BE2C (cell line): ENCODE measurements around the gene SUPT3H.

ENCODE experiments used
- DNase-seq: peaks from one replicate; pipeline ENCODE4 v3.0.0-alpha.2; 2020
- H3K27me3 ChIP-seq: fragments of 250-450 bp; sonication (Bioruptor Pico); 2 replicates; pipeline ENCODE4 v1.5.1; 2020; ENCODE audit warnings: mild to moderate bottlenecking
- H3K36me3 ChIP-seq: fragments of 250-450 bp; sonication (Bioruptor Pico); 2 replicates; pipeline ENCODE4 v1.5.1; 2020; ENCODE audit warnings: mild to moderate bottlenecking
- H3K4me1 ChIP-seq: fragments of 250-450 bp; sonication (Bioruptor Pico); 2 replicates; pipeline ENCODE4 v1.5.1; 2020
- H3K4me3 ChIP-seq: 2 replicates; pipeline ENCODE4 v1.5.1; 2011; ENCODE audit warnings: low read depth, low read length
- H3K9me3 ChIP-seq: fragments of 250-450 bp; sonication (Bioruptor Pico); 2 replicates; pipeline ENCODE4 v1.5.1; 2020
- CTCF ChIP-seq: IDR thresholded peaks from 2 replicates; pipeline ENCODE4 v1.5.1; 2012; ENCODE audit warnings: mild to moderate bottlenecking, low read depth, low read length

Gene SUPT3H

GRCh38 chr6:44989391-44989790, 388.3 kb downstream of the SUPT3H start:
- no peak overlapping the region for H3K4me3 ChIP-seq
- no peaks in the 10 kb centered on the region for H3K9me3 ChIP-seq
- TF ChIP-seq CTCF: no peak

GRCh38 chr6:44985006-44985405, 392.7 kb downstream of the SUPT3H start:
- no peak for DNase-seq
- H3K4me1 ChIP-seq: no peaks in the 10 kb centered on the region
- no peak overlapping the region for H3K4me3 ChIP-seq
- no peak for TF ChIP-seq CTCF
- H3K27me3 ChIP-seq: no peaks in the 10 kb centered on the region
- H3K9me3 ChIP-seq: no peaks in the 10 kb centered on the region
- H3K36me3 ChIP-seq: no peaks in the 10 kb centered on the region

More at GRCh38 chr6:44989391-44989790, 388.3 kb downstream of the SUPT3H start:
- H3K36me3 ChIP-seq: no peaks in the 10 kb centered on the region
- no peaks in the 10 kb centered on the region for H3K27me3 ChIP-seq
- no peak for DNase-seq
- no peaks in the 10 kb centered on the region for H3K4me1 ChIP-seq

GRCh38 chr6:44983467-44984365, 394.0 kb downstream of the SUPT3H start:
- H3K27me3 ChIP-seq: no peaks in the 10 kb centered on the region
- H3K9me3 ChIP-seq: no peaks in the 10 kb centered on the region
- H3K36me3 ChIP-seq: no peaks in the 10 kb centered on the region
- H3K4me1 ChIP-seq: no peaks in the 10 kb centered on the region
- no peak for TF ChIP-seq CTCF
- no peak for DNase-seq
- H3K4me3 ChIP-seq: no peak overlapping the region

- Histone ChIP-seq H3K27me3 (no peaks in the 10 kb centered on the region), H3K9me3 (no peaks in the 10 kb centered on the region), H3K4me1 (no peaks in the 10 kb centered on the region), H3K4me3 (no peak overlapping the region), H3K36me3 (no peaks in the 10 kb centered on the region)
- TF ChIP-seq CTCF: no peak
- DNase-seq: no peak
These were observed 396.9 kb downstream of the SUPT3H start for GRCh38 chr6:44980841-44981240.

GRCh38 chr6:44976677-44977641, 400.8 kb downstream of the SUPT3H start:
- no peak for DNase-seq
- no peaks in the 10 kb centered on the region for H3K9me3 ChIP-seq

More at GRCh38 chr6:44976677-44977641, 400.8 kb downstream of the SUPT3H start:
- no peaks in the 10 kb centered on the region for H3K27me3 ChIP-seq
- H3K36me3 ChIP-seq: no peaks in the 10 kb centered on the region
- no peak overlapping the region for H3K4me3 ChIP-seq
- H3K4me1 ChIP-seq: no peaks in the 10 kb centered on the region
- TF ChIP-seq CTCF: no peak
